HFFc6 (cell line): Measurements from ENCODE around the gene KRT71. TPM values are rescaled to one million over a fixed set of nuclear protein-coding genes. Genes with fewer than 3 reads are reported as not detected.

ENCODE experiments used
- DNase-seq: peaks from one replicate; pipeline ENCODE4 v3.0.0-alpha.2; 2018
- H3K27ac Mint-ChIP-seq: 2 replicates; pipeline ENCODE4 v1.8.0; 2020; ENCODE audit warnings: mild to moderate bottlenecking, mixed read lengths
- H3K27me3 Mint-ChIP-seq: 2 replicates; pipeline ENCODE4 v1.8.0; 2021; ENCODE audit warnings: mild to moderate bottlenecking, moderate library complexity, mixed read lengths; ENCODE audit not compliant: insufficient read depth
- H3K36me3 Mint-ChIP-seq: 2 replicates; pipeline ENCODE4 v1.8.0; 2021; ENCODE audit warnings: low read depth, mixed read lengths
- H3K4me1 Mint-ChIP-seq: 2 replicates; pipeline ENCODE4 v1.8.0; 2020; ENCODE audit warnings: low read depth, mixed read lengths
- H3K4me3 Mint-ChIP-seq: 2 replicates; pipeline ENCODE4 v1.8.0; 2020; ENCODE audit warnings: mild to moderate bottlenecking, moderate library complexity, mixed read lengths
- H3K9me3 Mint-ChIP-seq: 2 replicates; pipeline ENCODE4 v1.8.0; 2020; ENCODE audit warnings: mild to moderate bottlenecking, mixed read lengths
- CTCF ChIP-seq: fragments of 200-600 bp; sonication (generic); IDR thresholded peaks from 2 replicates; pipeline ENCODE4 v1.5.0; 2021; ENCODE audit warnings: antibody characterized with exemption, mild to moderate bottlenecking
- total RNA-seq, 6 experiments: library from RNA; stranded (reverse); fragmentation: NEBNext Ultra II Directional; extraction: Animal tissue kit (Norgen Biotek cat#: 25700); gene quantifications; 2 replicates in 1 of 6; 3 replicates in 5 of 6; pipeline ENCODE4 v1.2.3, GENCODE V29; 2021

Gene KRT71
- total RNA-seq, 6 experiments from 2014 or later = not detected

- Mint-ChIP-seq H3K27me3 (peaks cover 47% of the 10 kb centered on the region), H3K4me3 (no peak overlapping the region), H3K4me1 (no peaks in the 10 kb centered on the region), H3K9me3 (peaks cover 10% of the 10 kb centered on the region), H3K36me3 (no peaks in the 10 kb centered on the region), H3K27ac (no peak overlapping the region)
- TF ChIP-seq CTCF = no peak
- no peak for DNase-seq
Observed at GRCh38 chr12:52514471-52515318, 38.2 kb downstream of the KRT71 start.

- Mint-ChIP-seq H3K36me3 (no peaks in the 10 kb centered on the region), H3K9me3 (peaks cover 10% of the 10 kb centered on the region), H3K4me3 (no peak overlapping the region)
Observed at GRCh38 chr12:52513736-52514135, 39.2 kb downstream of the KRT71 start.

DNA sequence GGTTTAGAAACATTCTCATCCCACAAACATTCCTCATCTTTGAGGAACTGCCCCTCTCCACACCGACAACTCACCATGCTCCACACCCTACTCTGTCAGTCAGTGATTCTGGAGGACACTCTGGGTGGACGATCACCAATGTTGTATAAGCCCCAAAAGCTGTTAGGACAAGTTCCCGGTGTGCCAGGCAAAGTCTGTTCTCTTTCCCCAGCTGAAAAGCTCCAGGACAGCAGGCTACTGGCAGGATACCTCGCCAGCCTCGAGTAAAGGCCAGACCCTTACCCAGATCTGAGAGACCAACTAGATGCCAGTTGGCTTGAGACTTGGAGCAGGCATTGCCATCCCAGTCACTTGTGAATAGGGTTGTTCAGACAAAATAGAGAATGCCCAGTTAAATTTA lies 44.7 kb downstream of the KRT71 start:
- no peak for DNase-seq
- Mint-ChIP-seq H3K4me1 (no peaks in the 10 kb centered on the region), H3K27ac (no peak overlapping the region), H3K27me3 (peaks cover 17% of the 10 kb centered on the region), H3K4me3 (no peak overlapping the region), H3K36me3 (no peaks in the 10 kb centered on the region), H3K9me3 (peaks cover 10% of the 10 kb centered on the region)
- no peak for TF ChIP-seq CTCF

More at GRCh38 chr12:52513736-52514135, 39.2 kb downstream of the KRT71 start:
- Mint-ChIP-seq H3K4me1 (no peaks in the 10 kb centered on the region), H3K27me3 (peaks cover 41% of the 10 kb centered on the region), H3K27ac (no peak overlapping the region)
- no peak for TF ChIP-seq CTCF
- no peak for DNase-seq

DNA sequence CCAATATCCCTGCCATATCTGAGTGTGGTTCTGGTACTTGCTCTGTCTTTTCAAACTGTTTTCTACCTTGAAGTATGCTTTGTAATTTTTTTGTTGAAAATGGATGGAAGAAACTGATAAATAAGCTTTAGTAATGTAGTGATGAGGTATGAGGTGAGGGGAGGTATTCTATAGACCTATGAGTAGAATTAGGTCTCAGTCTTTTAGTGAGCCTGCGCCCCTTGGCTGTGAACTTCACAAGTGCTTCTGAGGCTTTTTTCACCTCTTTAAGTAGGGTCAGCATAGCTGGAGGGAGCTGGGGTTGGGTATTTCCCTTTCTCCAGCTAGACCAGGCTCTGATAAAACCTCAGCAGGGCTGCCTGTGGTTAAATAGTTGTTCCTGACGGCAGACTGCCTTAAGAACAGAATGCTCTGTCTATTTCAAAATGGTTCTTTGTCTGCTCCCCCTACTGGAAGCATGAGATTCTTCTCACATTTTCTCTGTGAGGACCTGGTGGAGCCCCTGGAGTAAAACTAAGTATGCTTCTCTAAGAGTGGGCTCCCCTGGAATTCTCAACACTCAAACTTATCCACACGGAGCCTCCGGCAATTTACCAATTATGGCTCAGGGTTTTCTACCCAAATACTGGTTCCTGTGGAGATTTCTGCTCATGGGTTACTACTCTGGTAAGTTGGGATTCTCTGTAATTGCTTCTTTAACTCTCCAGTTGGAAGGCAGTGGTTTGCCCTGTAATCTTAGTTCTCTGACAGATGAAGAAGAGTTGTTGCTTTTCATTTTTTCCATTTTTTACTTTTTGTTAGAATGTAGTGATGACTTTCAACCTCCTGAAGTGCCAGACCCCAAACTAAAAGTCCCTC lies 45.9 kb downstream of the KRT71 start:
- H3K27me3 Mint-ChIP-seq = peaks cover 14% of the 10 kb centered on the region
- peak; percentile 78 for TF ChIP-seq CTCF
- H3K27ac Mint-ChIP-seq = no peak overlapping the region
- H3K36me3 Mint-ChIP-seq = no peaks in the 10 kb centered on the region
- peaks cover 10% of the 10 kb centered on the region for H3K9me3 Mint-ChIP-seq
- peak; percentile 46 for DNase-seq
- no peaks in the 10 kb centered on the region for H3K4me1 Mint-ChIP-seq
- no peak overlapping the region for H3K4me3 Mint-ChIP-seq

GRCh38 chr12:52502877-52503276 lies 50.1 kb downstream of the KRT71 start:
- H3K36me3 Mint-ChIP-seq = no peaks in the 10 kb centered on the region
- H3K27ac Mint-ChIP-seq = no peak overlapping the region
- no peak for TF ChIP-seq CTCF
- DNase-seq = no peak
- no peaks in the 10 kb centered on the region for H3K9me3 Mint-ChIP-seq
- no peaks in the 10 kb centered on the region for H3K4me1 Mint-ChIP-seq
- H3K27me3 Mint-ChIP-seq = peaks cover 11% of the 10 kb centered on the region
- no peak overlapping the region for H3K4me3 Mint-ChIP-seq
